Testis (tissue), 2 donors: ENCODE data around the gene RABGAP1L.

Experiments
- POLR2A ChIP-seq: fragments of 450-650 bp; IDR thresholded peaks from one replicate; pipeline ENCODE4 v1.6.1; 2017; ENCODE audit warnings: antibody characterized with exemption, mild to moderate bottlenecking, moderate library complexity
- TF ChIP-seq, protein P1 (sequence below), 3 experiments: fragments of 450-650 bp in 2 of 3; fragments of 200-600 bp in 1 of 3; sonication (generic) in 1 of 3; IDR thresholded peaks; one replicate each; pipeline ENCODE4 v1.5.1; 2016 to 2019; ENCODE audit warnings: antibody characterized with exemption in 3 of 3, mild to moderate bottlenecking in 2 of 3, moderate library complexity in 1 of 3

DNA sequence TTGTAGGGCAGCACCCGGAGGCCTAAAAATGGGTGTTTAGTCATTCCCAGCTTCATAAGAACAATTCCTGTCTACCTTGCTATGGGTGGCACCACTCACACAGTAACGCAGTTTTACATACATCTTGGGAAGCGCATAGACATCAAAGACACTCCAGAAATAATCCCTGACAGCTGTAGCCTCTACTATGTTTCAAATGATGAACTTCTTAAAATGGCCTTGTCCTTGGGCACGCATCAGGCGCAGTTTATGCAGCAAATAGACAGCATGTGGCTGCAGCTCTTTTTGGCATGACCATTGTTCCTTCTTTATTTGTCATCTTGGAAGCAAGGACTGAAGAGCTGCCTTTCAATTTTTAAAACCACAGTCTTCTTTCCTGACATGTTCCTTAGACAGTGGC is 762.8 kb downstream of the RABGAP1L start:
- TF ChIP-seq, protein P1, sequence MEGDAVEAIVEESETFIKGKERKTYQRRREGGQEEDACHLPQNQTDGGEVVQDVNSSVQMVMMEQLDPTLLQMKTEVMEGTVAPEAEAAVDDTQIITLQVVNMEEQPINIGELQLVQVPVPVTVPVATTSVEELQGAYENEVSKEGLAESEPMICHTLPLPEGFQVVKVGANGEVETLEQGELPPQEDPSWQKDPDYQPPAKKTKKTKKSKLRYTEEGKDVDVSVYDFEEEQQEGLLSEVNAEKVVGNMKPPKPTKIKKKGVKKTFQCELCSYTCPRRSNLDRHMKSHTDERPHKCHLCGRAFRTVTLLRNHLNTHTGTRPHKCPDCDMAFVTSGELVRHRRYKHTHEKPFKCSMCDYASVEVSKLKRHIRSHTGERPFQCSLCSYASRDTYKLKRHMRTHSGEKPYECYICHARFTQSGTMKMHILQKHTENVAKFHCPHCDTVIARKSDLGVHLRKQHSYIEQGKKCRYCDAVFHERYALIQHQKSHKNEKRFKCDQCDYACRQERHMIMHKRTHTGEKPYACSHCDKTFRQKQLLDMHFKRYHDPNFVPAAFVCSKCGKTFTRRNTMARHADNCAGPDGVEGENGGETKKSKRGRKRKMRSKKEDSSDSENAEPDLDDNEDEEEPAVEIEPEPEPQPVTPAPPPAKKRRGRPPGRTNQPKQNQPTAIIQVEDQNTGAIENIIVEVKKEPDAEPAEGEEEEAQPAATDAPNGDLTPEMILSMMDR (IDR thresholded peaks at IDR 0.05), result no peak
- TF ChIP-seq POLR2A, result no peak
